Brain pericyte (primary cell): ENCODE measurements around the gene NKD1.

Experiments used
- DNase-seq: peaks from one replicate; pipeline ENCODE4 v3.0.0-alpha.2; 2012; ENCODE audit warnings: low read depth, low spot score

The NKD1 gene

GRCh38 chr16:50613281-50613963 is 65.2 kb downstream of the NKD1 start:
- no peak for DNase-seq

GRCh38 chr16:50613964-50614474 is 65.8 kb downstream of the NKD1 start:
- no peak for DNase-seq

GRCh38 chr16:50614955-50615724 is 66.9 kb downstream of the NKD1 start:
- DNase-seq = no peak

- DNase-seq = no peak
These were observed 67.7 kb downstream of the NKD1 start for GRCh38 chr16:50615891-50616290.

- DNase-seq = no peak
These were observed 68.2 kb downstream of the NKD1 start for GRCh38 chr16:50616386-50616785.

- DNase-seq = no peak
These were observed 68.9 kb downstream of the NKD1 start for GRCh38 chr16:50616883-50617645.

GRCh38 chr16:50617646-50618184 is 69.5 kb downstream of the NKD1 start:
- DNase-seq = no peak

- no peak for DNase-seq
These were observed 70.2 kb downstream of the NKD1 start for GRCh38 chr16:50618238-50618918.

- DNase-seq = no peak
These were observed 71.7 kb downstream of the NKD1 start for GRCh38 chr16:50619702-50620491.

GRCh38 chr16:50620646-50621451 is 72.7 kb downstream of the NKD1 start:
- DNase-seq = no peak

- no peak for DNase-seq
These were observed 73.2 kb downstream of the NKD1 start for GRCh38 chr16:50621452-50621792.

- no peak for DNase-seq
These were observed 73.8 kb downstream of the NKD1 start for GRCh38 chr16:50622029-50622428.

- no peak for DNase-seq
These were observed 74.6 kb downstream of the NKD1 start for GRCh38 chr16:50622643-50623369.

- DNase-seq = no peak
These were observed 76.3 kb downstream of the NKD1 start for GRCh38 chr16:50624449-50624970.

- DNase-seq = no peak
These were observed 77.2 kb downstream of the NKD1 start for GRCh38 chr16:50625374-50625773.

- no peak for DNase-seq
These were observed 78.7 kb downstream of the NKD1 start for GRCh38 chr16:50626868-50627267.

GRCh38 chr16:50627419-50627818 is 79.2 kb downstream of the NKD1 start:
- DNase-seq = no peak

- no peak for DNase-seq
These were observed 80.1 kb downstream of the NKD1 start for GRCh38 chr16:50628156-50628802.
